Stimulated activated naive CD8-positive, alpha-beta T cell treated with anti-CD3 and anti-CD28 coated beads, Interleukin-15, Interleukin-2, amounts not matched to agents 100 U/mL and 50 U/mL, for 24 hours (primary cell): ENCODE results near the gene NAT9.

Experiments
- ATAC-seq: fragments of 150-1000 bp; cut with Tn5 transposase; one replicate; pipeline ENCODE4 v1.10.0; 2021
- DNase-seq: peaks from one replicate; pipeline ENCODE4 v3.0.0; 2021

Gene NAT9

DNA sequence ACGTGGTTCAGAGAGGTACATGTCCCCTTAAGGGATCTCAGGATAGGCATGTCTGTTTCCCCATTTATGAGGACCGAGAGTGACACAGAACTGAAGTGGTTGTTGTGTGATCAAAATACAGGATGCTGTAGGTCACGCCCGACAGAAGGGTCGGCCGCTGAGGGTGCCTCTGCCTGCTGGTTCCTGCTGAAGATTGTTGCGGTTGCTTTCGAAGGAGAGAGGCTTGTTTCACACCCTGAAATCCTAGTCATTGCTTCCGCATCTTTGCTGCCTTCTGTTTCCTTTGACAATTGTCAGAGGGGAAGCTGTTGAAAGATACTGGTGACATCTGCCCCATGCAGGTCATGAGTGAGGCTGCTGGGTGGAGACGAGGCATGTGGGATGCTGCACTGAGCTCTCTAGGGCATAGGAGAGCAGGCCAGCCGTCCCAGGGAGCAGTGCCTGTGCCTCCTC lies 3.8 kb upstream of the NAT9 start:
- ATAC-seq, result peak; percentile 60
- DNase-seq, result peak; percentile 60

DNA sequence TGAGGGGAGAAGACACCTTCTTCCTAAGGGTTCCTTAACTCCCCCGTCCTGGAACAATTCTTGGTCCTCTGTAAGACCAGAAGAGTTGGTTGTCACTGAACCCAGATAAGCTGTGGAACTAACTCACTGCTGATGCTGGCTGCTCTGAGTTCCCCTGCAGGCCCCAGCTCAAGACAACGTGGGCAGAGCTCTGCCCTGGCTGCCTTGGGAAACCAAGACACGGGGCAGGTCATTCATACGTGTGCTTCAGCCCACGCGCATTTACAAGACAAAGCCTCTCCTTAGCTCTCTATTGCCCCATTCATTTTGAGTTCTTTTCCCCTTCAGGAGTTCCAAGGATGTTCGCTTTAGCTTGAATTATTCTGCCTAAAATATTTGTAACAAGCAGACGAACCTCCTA lies 3.4 kb upstream of the NAT9 start:
- ATAC-seq, result no peak
- no peak for DNase-seq

DNA sequence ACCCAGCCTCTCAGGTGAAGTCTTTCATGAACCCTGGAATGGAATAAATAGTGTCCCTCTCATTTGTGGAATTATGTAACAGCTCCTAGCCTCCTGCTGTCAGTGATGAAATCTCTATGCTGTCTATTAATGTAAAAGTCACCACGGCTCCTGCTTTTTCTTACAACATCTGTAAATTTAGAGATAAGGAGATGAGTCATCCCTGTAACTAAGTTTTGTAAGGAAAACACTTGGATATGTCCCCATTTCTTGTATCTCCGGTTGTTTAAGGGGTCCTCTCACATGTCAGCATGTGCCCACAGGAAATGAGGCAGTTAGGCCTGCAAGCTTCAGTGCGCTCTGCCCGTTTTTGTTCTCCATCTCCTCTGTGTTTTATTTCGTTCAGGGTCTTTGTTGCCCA lies 2.8 kb upstream of the NAT9 start:
- no peak for ATAC-seq
- DNase-seq, result no peak

DNA sequence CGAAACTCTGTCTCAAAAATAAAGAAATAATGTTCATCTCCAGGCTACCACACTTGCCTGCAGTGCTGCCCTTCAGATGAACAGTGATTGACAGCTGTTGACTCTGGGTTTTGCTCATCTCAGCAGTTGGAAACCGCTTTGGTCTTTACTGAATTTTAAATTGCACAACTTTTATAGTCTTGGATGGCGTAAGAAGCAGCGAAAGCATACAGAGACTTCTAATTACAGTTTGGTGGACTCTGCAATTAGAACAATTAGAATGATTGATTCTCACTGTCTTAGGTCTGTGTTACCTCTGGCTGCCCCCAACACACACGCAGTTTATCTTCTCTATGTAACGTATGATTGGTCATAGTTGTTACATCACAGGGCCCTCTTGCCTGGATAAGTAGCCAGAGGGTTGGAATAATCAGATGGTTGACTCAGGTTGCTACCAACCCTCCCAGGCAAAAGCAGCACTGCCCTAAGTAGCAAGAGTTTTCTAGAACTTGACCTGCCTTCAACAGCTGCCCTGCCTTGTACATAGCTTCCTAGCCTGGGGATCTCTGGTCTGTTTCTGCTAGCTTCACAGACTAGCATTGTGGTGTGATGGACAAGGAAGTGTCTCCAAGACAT lies 1.9 kb upstream of the NAT9 start:
- DNase-seq (no peak), ATAC-seq (no peak)

DNA sequence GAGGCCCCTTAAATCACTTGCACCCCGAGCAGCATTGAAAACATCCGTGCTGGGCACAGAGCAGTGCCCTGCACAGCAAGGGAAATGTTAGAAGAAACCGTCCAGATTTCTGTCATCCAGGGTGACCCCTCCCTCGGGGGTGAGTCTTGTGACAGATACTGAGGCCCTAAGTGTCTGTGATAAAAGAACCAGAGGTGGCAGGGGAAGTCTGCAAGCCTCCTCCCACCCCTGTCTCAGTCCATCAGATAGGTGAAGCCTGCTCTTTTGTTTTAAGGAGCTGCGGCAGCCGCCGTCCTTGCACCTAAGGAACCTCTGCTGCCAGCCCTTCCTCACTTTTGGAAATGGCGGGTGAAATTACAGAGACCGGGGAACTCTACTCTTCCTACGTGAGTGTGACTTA lies 845 bp upstream of the NAT9 start:
- ATAC-seq (no peak), DNase-seq (no peak)

DNA sequence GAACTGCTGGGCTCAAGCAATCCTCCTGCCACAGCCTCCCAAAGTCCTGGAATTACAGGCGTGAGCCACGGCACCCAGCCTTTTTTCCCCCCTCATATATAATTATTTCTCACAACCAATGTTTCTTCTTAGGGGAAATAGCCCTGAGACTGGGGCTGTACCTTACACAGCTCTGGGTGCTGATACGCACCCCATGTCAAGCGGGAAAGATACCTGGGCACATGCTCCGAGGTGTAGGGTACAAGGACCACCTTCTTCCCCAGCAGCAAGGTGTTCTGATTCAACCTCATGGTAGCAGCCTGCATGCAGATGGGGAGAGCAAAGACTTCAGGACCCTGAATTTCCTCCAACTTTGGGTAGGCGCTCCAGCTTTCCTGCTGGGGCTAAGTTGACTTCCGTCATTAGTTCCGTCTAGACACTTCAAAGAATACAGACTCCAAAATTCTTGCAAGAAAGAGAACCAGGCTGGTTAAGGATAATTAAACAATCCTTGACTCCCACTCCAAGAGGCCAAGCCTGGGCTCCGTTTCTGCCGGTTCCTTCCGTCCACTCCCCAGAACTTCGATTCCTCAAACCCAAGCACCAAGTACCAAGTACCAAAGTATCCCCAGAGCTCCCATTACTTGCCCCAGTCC lies 619 bp downstream of the NAT9 start:
- ATAC-seq (no peak), DNase-seq (no peak)

DNA sequence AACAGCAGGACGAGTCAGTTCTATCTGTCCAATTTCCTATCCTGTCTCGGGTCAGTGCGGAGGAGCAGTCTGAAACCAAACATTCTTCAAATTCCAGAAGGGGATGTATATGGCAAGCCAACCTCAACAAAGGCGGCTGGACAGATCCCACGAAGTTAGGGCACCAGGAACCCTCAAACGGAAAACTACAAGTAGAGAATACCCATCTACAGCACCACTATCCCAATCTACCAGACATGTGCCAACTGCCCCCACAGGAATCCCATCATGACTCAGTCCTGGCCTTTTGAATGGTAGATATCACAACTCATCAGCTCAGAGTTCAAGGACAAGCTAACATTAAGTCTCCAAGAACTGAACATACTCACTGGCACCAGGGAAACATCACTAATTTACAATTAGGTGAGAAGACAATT lies 2.3 kb downstream of the NAT9 start:
- DNase-seq, result no peak
- ATAC-seq, result no peak

DNA sequence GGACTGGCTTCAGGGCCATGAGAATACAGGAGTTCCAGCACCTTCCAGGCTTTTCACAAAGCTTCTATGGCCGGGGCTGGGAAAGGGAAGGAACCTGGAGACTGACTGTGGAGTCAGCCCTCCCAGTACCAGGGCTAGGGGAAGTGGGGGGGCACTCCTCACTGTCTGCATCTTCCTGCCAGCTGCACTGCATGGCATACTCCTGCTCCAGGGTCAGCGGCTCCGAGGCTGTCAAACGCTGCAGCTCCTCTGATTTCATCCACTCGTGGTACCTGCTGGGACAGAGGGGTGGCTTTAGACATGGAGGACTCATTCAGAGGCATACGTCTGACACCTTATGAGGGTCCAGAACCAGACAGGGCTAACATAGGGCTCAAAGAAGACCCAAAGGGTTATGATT lies 2.7 kb downstream of the NAT9 start:
- DNase-seq (no peak), ATAC-seq (no peak)

DNA sequence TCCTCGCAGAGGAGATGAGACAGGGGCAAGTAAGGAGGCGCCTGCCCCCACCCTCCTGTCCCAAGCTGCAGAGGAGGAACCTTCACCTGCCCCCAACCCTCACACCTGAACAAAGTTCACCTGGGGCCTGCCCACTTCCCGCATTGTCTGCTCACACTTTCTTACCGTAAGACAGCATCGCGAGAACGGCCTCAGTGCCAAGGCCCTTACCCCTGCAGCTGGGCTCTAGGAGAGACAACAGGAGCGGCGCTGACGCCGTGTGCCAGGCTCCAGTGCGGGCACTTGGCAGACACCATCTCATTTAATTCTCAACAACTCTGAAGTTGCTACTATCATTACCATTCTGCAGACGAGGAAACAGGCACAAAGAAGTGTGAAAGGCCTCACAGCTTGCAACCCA lies 4.1 kb downstream of the NAT9 start:
- no peak for DNase-seq

DNA sequence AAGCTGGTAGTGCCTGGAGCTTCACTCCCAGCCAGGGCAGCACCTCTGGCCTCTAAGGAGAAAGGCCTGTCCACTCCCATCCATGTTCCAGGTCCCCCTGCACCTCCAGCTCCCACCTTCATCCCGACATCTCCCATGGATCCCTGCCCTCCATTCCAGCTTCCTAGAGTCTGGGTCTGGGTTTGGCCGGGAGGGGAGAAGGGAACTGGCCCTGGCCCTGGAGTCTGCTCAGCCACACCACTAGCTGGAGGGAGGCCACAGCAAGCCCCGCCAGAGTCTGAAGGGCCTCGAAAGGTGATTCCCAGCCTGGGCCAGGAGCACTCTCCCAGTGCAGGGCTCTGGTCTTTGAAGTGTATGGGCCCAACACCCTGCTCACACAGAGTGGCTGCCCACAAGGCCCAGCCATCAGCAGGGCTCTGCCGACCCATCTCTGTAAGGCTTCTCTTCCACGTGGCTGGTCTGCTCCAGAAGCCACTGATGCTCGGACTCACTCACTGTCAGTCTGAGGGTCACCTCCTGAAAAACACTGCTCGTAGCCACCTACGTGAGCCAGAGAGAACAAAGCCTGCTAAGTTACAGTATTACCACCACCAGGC lies 4.7 kb downstream of the NAT9 start:
- no peak for DNase-seq

More for the DNA sequence above, 4.1 kb downstream of the NAT9 start:
- ATAC-seq, result no peak

DNA sequence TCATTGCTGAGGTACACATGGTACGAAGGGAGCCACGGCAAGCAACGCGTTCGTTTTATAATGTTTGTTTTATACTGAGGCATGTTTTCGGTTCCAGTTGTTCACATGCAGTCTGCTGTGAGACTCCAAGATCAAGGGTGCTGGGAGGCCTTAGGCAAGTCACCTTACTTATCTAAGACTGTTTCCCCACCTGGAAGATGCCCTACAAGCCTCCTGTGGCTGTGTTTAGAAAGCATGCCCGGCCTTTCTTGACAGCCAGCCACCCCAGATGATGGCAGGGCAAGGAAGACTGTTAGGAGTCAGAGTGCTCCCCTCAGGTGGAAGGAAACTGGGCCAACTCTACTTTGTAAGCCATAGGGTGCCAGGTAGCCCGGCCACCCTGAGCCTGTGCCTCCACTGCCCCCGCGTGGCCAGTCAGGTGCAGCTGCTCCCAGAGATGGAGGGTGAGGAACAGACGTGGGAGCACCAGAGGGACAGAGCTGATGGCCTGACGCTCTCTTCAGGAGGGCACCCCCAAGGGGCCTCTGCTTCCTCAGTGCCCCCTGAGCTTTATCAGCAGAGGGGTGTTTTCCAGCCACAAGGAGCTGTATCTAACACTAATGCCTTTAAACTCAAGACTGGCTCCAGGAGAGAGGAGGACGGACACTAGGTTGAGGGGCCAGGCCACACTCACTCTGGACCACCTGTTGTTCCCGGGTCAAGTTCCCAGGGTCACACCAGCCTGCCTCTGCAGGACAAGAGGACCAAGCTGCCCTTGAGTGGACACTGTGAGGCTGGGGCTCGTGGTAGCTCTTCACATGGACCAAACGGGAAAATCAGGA lies 5.4 kb downstream of the NAT9 start:
- DNase-seq (peak; percentile 76), ATAC-seq (peak; percentile 77)

More for the DNA sequence above, 4.7 kb downstream of the NAT9 start:
- no peak for ATAC-seq

DNA sequence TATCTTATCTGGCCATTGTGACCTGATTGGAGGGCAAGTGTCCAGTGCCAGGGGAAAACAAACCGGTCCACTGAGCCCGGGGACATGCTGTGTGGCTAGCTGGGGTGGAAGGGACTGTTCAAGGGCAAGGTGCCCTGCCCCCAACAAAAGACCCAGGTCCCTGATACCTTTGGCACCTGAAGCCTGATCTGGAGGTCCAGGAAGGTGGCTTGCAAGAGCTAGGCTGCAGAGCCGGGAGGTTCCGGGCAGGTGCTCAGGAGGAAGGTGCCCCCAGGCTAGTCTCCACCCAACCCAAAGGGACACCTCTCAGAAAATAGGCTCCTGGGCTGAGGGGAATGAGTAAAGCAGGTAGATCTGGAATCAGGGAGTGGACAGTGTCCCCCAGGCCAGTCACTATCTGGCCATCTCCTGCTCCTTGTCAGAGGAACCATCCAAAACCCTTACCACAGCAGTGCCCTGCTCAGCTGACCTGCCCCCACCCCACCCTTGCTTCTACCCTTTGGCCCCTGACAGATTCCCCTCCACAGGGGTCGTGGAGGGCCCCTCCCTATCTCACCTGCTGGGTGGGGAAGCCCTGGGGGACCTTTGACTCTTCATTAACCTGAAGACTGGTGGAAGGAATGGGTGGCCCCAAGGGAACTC lies 6.2 kb downstream of the NAT9 start:
- ATAC-seq (no peak), DNase-seq (no peak)

DNA sequence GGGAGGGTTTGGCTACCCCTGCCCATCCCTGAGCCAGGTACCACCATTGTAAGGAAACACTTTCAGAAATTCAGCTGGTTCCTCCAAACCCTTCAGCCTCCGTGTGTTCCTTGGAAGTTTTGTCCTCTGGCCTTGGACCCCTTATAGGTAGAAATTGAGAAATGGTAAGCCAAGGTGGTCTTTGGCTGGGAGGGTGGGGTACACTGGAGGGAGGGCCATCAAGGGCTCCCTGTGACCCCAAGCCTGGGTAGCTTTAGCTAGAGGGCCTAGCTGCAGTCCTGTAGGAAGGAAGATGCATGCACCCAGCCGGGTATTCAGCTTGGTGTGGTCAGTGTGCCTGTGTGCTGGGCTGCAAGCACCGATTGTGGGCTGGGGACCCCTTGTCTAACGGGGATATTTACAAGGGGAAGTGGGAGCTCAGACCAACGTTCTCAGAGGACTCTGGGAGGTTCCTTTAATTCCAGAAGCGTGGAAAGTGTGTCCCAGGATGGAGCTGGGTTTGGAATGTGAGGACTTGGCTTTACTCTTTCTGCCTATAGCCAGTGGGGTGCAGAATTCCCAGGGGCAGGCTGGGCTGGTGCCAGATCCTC lies 6.8 kb downstream of the NAT9 start:
- no peak for DNase-seq
- ATAC-seq, result no peak

DNA sequence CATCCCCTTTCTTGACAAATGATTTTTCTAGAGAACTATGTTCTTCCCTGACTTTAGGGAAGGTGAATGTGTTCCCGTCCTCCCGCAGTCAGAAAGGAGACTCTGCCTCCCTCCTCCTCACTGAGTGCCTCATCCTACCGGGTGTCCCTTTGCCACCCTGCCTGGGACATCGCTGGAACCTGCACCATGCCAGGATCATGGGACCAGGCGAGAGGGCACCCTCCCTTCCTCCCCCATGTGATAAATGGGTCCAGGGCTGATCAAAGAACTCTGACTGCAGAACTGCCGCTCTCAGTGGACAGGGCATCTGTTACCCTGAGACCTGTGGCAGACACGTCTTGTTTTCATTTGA lies 7.4 kb downstream of the NAT9 start:
- no peak for DNase-seq

DNA sequence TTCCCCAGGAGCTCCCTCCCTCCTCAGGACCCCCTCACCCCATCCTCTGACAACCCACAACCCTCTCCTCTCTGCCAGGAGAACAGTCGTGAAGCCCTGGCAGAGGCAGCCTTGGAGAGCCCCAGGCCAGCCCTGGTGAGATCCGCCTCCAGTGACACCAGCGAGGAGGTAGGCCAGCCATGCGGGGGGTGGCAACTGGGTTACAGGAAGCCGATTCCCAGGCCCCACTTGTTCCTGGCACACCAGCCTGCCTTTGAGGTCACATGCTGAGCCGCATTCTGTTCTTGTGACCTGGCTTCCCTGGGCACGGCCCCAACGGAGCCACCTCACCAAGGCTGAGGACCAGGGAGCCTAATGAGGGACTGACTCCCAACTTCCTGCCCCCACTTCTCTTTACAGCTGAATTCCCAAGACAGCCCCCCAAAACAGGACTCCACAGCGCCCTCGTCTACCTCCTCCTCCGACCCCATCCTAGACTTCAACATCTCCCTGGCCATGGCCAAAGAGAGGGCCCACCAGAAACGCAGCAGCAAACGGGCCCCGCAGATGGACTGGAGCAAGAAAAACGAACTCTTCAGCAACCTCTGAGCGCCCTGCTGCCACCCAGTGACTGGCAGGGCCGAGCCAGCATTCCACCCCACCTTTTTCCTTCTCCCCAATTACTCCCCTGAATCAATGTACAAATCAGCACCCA lies 7.9 kb downstream of the NAT9 start:
- ATAC-seq, result no peak
- no peak for DNase-seq

More for the DNA sequence above, 7.4 kb downstream of the NAT9 start:
- no peak for ATAC-seq

DNA sequence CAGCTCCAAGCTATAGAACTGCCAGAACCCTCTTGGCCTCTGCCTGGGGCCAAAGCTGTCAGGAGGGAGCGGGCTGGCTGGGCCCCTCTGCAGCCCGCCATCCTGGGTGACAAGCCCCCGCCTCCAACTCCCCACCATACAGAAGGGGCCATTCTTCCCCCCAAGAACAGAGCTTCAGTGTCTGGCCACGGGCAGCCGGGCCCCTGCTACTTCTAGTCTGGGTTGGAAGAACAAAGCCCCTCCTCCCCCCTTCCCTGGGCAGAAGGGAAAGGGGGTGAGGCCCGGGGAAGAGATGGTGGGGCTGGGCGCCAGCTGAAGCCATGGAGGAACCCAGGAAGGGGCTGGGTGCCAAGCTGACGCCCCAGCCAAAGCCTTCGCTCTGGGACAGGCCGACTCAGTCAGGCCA lies 9.0 kb downstream of the NAT9 start:
- DNase-seq, result no peak
- no peak for ATAC-seq

DNA sequence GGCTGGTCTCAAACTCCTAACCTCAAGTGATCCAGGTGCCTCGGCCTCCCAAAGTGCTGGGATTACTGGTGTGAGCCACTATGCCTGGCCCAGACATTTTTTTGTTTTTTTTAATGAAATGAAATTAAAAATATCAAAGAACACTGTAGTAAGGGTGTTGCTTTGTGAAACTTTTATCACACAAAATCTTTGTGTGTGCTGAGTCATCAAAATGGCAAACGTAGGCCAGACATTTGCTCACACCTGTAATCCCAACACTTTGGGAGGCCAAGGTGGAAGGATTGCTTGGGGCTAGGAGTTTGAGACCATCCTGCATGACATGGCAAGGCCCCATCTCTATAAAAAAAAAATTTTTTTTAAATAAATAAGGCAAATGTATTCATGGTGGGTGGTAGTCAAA lies 9.7 kb downstream of the NAT9 start:
- no peak for ATAC-seq

DNA sequence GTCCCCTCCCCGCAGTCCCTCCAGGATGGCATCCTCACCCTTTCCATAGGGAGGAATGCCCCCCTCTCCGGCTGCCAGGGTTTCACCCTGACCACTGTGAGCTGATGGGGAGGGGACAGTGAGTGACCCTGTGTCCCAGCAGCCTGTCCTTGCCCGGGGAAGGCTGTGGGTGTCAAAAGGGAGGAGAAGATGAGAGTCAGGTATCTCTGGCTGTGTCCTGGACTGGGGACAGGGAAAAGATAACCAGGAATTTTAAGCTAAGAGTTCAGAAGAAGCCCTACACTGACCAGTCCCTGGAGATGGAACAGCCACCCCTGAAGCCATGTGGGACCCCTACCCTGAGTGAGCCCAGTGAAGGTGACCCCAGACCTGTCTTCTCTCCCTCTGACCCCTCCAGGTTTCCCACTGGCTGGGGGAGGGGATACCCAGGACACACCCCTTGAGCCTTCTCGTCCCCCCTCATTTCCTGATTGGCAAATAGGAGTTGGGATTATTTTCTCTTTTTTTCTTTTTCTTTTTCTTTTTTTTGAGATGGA lies 11.3 kb downstream of the NAT9 start:
- ATAC-seq, result no peak
- no peak for DNase-seq

More for the DNA sequence above, 9.7 kb downstream of the NAT9 start:
- DNase-seq, result no peak

DNA sequence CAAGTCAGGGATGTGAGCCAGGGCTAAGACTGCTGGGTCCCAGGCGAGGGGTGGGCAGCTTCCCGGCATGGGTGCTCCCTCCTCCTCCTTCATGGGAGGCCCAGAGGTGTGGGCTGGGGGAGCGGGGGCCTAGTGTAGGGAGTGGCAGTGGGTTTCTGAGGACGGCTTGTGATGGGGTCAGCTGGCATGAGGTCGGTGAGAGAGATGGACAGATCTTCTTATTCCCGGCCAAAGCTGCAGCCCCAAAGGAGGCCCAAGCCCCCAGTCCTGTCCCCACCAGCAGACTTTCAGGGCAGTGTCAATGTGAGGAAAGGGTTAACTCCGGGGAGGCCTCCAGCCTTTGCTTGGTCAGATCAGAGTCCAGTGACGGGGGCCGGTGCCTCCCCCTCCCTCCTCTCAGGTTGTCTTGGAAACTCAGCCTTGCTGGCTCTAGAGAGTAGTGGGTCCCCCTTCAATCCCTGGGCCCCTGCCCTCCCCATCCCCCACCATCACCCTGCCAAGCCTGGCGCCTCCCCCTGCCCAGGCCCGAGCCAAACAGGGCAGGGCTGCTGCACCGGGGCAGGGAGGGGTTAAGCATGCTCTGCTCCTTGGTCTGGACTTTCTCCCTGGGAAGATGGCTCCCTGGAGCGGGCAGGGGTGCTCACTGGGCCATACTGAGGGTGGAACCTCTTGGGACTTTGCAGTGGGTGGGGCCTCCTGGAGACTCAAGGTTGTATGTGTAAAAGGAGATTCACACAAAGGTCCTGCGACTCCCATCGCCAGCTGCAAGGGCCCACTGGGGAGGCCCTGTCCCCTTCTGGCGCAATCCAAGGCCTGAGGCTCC lies 12.4 kb downstream of the NAT9 start:
- no peak for DNase-seq
- no peak for ATAC-seq

DNA sequence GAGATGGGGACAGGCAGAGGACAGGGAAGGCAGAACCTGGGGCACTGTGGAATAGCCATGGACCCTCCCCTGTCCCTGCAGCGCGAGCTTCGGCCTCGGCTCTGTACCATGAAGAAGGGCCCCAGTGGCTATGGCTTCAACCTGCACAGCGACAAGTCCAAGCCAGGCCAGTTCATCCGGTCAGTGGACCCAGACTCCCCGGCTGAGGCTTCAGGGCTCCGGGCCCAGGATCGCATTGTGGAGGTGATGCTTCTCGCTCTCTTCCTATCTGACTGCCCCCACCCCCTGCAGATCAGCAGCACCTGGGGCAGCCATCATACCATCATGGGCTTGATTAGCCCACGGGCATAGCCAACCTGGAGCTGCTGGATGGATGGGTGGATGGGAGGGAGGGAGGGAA lies 14.2 kb downstream of the NAT9 start:
- DNase-seq (no peak), ATAC-seq (no peak)
